ENCODE results near the gene PPP1R26.

The PPP1R26 gene

GRCh38 chr9:135492886-135493669 lies 13.5 kb downstream of the PPP1R26 start:
- ChIA-PET POLR2A (interaction anchor here (0.7 kb wide), 1 partner anchor 55 kb away, joined by 4 read pairs; no protein-coding TSS in a partner anchor), CTCF (no interaction called here)
- no peak overlapping the region for H3K4me3 ChIP-seq (ENCODE audit: low read depth, low read length)

More at GRCh38 chr9:135492886-135493669, 13.5 kb downstream of the PPP1R26 start:
- H3K27ac ChIP-seq (ENCODE audit: extremely low read depth, low read depth, low read length), result no peak overlapping the region
- peaks cover 0 to 10% of the 10 kb centered on the region in 2 experiments; a peak in 1 of 3 replicates for H3K36me3 ChIP-seq (ENCODE audit: control insufficient read depth in 2 of 2, insufficient read depth in 1 of 2, low read length in 2 of 2)
- 0 out of 2 replicates have a peak, but pooled peaks cover 2% of the 10 kb centered on the region for H3K4me1 ChIP-seq (ENCODE audit: control insufficient read depth, insufficient read depth, low read length)
- H3K9me3 ChIP-seq (ENCODE audit: control insufficient read depth, insufficient read depth, low read depth, low read length), result no peaks in the 10 kb centered on the region
- TF ChIP-seq ZIC2 (tag by site-specific recombination; IDR thresholded peaks at IDR 0.05), result peak; percentile 65
- peak; percentile 97 for TF ChIP-seq SCRT2 (tag by site-specific recombination; IDR thresholded peaks at IDR 0.05)
- TF ChIP-seq ZBTB6 (tag by site-specific recombination; IDR thresholded peaks at IDR 0.05), result no peak
- peak; percentile 89 for TF ChIP-seq SCRT1 (tag by site-specific recombination; IDR thresholded peaks at IDR 0.05; ENCODE audit: borderline replicate concordance)
- TF ChIP-seq ZNF660 (tag by site-specific recombination; IDR thresholded peaks at IDR 0.05), result no peak
- TF ChIP-seq ZBTB8A (tag by site-specific recombination; IDR thresholded peaks at IDR 0.05), result peak; percentile 50
- no peak for TF ChIP-seq PRDM2 (tag by site-specific recombination; IDR thresholded peaks at IDR 0.05; ENCODE audit: borderline replicate concordance)
- 0 out of 2 replicates have a peak, but pooled peaks have one; percentile 37 for TF ChIP-seq ZNF362 (tag by site-specific recombination; IDR thresholded peaks at IDR 0.05)
- no peak for TF ChIP-seq MEIS1 (CRISPR knock-in tag; IDR thresholded peaks at IDR 0.05; ENCODE audit: borderline replicate concordance)
- TF ChIP-seq OVOL3 (tag by site-specific recombination; IDR thresholded peaks at IDR 0.05), result no peak

Measured in HEK293 (cell line).